Effector CD4-positive, alpha-beta T cell (primary cell): ENCODE data around the gene NF1.

Source experiments
- DNase-seq: peaks from one replicate; pipeline ENCODE4 v3.0.0-alpha.2; 2020

Gene NF1

DNA sequence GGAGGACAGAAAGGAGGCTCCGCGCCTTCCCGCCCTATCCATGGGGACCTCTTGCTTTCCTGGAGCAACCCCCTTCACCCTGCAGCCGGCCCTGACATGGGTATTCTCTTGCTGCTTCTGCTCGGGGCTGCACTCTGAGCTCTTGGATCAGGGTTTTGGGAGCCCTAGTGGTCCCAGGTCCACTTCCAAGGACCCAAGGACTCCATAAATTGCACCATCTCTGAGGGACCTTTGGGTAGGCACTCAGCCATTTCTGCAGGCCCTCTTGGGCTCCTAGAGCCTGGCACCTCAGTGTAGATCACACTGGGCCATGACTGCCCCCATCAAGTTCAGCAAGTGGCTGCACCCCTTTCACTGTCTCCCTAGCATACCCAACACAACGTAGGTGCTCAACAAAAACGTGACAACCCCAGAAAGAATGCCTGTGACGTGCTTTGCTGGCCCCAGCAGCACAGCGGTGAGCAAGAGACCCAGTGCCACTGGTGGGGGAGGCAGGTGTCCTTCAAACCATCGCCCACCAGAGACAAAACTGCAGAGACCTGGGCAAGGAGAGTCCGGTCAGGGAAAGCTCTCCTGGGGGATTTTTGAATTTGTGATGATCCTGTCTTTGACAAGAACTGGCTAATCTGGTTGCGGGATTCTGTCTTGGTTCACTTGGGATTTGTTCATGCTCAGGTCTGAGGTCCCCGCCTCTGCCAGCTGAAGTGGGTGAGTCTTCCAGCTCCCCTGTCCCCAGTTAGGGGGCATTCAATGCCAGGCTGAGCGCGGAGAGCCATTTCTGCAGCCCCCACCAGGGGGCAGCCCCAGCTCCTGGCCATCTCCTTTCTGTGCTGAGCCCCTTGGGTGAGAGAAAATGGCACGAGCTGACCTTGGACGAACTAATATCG is 294.2 kb downstream of the NF1 start:
- peak; percentile 26 for DNase-seq

GRCh38 chr17:31389657-31390381 is 295.0 kb downstream of the NF1 start:
- DNase-seq = no peak

GRCh38 chr17:31390426-31390747 is 295.6 kb downstream of the NF1 start:
- DNase-seq = no peak

DNA sequence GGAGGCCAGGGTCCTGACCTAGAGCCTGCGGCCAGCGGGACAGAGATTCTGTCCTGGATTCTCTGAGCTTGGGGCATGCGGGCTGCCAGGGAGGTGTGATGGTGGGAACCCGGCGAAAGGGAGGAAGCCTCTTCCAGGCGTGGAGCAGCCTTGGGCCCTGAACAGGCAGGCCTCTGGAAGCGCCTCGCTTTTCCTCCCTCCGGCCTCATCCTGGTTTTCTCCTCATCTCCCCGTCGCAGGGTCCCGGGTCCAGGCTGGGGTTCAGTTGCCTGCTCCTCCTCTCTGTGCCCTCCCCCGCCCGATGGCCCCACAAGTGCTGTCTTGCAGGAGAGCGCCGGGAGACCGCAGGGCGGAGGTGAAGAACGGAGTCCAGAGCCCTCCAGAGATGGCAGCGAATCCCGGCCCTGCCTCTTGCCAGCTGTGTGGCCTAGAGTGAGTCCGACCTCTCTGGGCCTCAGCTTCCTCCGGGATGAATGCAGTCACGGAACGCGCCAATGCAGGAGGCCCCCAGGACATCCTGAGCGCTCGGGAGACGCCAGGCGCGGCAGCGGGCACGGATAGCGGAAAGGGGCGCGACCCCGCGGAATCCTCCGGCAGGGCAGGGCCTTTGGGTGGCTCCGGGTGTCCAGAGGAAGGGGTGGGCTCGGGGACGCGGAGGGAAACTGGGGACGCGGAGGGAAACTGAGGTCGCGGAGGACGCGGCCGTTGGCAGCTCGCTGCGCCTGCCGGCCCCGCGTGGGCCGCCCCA is 296.1 kb downstream of the NF1 start:
- DNase-seq = no peak

DNA sequence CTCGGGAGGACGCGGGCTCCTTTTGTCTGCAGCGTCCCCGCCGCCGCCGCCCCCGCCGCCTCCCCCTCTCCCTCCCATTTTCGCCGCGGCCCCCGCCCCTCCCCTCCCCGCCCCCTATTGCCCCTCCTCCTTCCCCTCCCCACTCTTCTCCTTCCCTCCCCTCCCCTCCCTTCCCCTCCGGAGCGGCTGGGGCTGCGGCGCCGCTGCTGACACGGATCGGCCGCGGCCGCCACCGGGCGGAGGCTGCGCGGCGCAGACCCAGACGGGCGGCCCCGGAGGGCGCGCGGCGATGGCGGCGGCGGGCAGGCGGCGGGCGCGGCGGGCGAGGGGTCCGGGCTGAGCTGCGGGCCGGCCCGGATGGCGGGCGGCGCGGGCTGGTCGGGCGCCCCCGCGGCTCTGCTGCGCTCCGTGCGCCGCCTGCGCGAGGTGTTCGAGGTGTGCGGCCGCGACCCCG is 296.7 kb downstream of the NF1 start, which contains the start of gene RAB11FIP4:
Gene RAB11FIP4, plus strand, starts transcription at position 180 of the 454 bp plus-strand sequence. Its CDS starts 178 bp downstream, at position 358.
- DNase-seq = no peak

DNA sequence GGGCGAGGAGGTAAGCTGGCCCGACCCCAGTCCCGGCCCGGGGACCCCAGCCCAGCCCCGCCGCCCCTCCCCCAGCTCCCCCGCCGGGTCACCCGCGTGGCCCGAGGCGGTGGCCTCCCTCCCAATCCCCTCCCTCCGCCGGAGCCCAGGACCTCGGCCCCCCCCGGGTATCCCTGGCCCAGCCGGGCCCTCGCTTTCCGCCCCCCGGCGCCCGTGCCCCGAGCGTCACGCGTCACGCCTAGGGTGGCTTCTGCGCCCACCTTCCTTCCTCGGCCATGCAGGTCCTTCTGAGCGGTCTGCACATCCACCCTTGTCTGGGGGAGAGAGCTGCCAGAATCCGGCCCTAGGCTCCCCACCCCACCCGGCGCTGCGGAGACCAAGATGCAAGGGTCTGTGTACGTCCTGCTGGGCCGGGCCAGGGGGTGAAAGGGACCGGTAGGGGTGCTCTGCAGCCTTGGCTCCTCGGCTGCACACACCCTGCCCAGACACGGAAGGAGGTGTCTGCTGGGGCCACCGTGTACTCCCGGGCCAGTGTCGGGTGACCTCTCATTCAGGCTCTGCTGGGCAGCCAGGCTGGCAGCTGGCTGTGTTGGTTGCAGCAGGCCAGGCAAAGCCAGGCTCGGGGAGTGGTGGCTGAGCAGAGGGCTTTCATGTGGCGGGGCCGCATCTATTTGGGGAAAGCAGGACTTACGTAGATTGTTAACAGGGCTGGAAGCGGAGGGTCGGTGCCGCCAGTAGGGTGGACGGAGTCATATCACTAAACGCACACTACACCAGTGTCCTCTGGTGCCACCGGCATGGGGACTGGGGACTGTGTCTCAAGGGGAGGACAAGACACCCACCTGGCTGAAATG is 297.5 kb downstream of the NF1 start:
- DNase-seq = no peak

- DNase-seq = no peak
Measured at GRCh38 chr17:31392856-31393748, 298.3 kb downstream of the NF1 start.

DNA sequence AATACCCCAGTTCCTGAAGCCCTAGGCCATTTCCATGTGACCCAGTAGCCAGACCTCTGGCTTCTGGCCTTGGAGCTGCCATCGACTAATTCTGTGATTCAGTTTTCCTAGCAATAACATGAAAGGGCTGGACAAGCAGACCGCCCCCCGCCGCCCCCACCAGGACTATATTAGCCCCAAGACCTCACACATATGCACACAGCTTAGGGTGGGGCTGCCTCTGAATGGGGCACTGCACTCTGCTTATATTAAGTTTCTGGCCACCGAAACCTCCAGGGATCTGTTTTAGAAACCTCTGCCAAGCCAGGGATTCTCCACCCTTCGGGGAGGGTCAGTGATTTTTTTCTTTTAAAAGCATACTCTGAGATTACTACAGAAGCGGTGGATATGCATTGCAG is 299.0 kb downstream of the NF1 start:
- no peak for DNase-seq

GRCh38 chr17:31394544-31394943 is 299.8 kb downstream of the NF1 start:
- DNase-seq = no peak

- DNase-seq = no peak
Measured at GRCh38 chr17:31397256-31397939, 302.6 kb downstream of the NF1 start.

- DNase-seq = no peak
Measured at GRCh38 chr17:31398381-31399311, 303.9 kb downstream of the NF1 start.

DNA sequence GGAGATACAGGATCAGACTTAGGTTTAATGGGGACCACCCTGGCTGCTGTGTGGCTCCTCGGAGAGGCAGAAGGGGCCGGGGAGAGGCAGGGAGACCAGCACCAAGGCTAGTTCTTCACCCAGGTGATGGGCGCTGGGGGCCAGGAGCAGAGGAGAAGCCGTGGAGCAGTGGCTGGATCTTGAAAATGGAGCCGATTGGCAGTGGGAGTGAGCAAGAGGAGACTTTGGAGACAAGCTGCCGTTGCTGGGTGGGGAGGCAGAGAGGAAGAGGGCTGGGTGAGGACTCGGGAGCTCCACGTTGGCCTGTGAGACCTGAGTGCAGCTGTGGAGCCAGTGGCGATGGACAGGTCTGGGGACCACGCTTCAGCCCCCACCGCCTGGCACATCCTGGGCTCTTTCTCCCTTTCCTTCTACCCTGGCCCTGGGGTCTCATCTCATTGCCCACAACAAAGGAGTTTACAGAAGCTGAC is 305.7 kb downstream of the NF1 start:
- no peak for DNase-seq

- no peak for DNase-seq
Measured at GRCh38 chr17:31401456-31402254, 306.9 kb downstream of the NF1 start.

DNA sequence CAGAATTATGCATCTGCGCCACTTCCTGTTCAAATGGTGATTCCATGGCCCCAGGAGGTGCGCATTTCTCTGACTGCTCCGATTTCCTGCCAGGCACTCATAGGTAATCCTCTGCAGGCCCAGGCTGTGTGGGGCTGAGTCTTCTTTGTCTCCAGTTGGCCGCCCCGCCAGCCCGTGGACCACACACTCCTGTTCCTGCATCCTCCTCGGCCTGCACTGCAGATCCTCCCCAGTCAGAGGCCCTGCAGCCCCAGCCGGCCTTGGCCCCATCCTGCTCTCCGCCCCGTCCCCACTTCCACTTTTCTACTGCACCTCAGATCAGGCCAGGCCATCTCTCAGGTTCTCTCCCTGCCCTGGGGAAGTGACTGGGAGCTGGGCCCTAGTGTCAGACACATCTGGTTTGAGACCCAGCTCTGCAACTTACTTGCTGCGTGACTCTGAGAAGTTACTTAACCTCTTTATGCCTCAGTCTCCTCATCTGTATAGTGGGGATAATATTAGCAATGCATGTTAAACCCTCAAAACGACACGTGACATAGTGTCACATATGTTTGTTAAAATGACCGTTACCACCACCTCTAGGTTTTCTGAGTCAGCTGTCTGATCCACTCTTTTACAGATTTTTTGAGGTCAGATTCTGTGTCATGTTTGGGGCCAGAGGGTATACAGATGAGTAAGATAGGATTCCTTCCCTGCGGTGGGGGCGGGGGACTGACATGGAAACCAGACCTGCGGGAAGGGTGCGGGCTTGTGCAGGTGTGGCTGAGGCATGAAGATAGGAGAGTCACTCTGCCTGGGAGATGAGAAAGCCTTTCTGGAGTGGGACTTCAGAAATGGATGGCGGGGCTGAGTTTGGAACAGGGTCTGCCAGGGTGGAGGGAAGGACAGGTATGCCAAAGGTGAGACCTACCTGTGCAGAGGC is 309.5 kb downstream of the NF1 start:
- DNase-seq = no peak

DNA sequence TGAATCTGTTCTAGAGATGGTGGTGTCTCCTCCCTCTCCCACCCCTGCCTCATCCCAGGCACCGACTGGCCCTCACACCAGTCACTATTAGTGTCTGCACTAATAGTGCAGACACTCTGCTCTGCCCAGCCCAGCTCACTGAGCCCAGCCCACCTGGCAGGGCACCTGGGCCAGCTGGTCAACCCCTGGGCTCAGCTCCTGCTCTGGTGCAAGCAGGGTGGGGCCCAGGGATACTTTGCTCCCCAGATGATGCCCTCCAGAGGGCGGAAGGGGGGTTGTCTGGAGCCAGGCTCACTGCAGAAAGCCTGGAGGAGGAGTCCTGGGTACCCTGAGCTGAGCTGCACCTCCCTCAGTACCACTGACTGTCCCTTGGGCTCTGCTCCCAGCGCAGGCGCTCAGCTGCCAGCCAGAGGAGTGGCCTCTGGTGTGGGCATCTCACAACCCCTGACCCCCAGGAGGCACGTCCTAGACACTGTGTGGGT is 311.2 kb downstream of the NF1 start:
- DNase-seq = no peak

DNA sequence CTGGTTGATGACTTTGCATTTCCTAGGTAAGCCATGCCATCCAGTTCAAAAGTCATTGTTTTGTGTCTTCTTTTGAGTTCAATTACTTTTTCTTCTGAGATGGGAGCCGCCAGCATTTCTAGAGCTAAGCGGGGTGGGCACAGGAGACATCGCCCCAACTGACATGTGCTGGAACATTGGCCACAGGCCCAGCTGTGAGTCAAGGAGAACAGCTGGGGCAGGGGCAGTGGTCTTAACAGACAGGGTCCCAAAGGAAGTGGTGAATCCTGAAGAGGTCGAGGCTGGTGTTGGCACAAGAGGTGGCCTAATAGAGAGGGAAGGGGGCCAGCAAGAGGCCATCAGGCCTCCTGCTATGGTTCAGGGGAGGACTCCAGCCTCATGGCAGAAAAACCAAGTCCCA is 313.8 kb downstream of the NF1 start:
- DNase-seq = no peak

DNA sequence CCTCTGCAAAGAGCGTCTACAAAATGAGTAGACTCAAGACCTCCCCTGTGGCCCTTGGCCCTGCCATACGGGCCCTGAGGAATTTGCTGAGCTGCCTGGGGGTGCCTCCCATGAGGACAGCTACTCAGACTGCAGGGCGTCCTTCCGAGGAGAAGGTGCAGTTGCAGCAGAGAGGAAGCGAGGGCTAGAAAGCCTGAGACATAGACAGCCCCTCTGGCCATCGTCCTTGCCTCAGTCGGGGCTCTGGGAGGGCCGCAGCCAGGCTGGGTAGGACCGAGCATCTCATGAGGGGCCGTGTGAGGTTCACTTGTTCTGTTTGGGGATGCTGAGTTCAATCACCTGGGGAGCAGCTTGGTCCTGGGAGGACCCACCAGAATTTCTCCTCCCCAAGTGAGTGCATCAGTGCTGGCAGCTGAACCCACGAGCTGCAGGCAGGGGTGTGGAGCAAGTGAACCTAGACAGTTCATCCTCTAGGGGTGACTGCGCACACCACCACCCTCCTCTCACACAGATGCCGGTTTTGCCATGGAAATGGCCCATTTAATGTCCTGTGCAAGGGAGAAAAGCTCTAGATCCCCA is 317.0 kb downstream of the NF1 start:
- DNase-seq = no peak
